H1 (cell line): ENCODE measurements around the gene UVRAG. TPM values are rescaled to one million over a fixed set of nuclear protein-coding genes. Genes with fewer than 3 reads are reported as not detected.

Source experiments
- CTCF ChIA-PET: fragments of 300-600 bp; sonication (Branson Sonifier 250); formaldehyde crosslinking; loops from one replicate; lab custom pipeline; 2021; ENCODE audit not compliant: partially characterized antibody; lab: Charles Lee
- POLR2A ChIA-PET: fragments of 300-600 bp; sonication (Branson Sonifier 250); formaldehyde crosslinking; loops from one replicate; lab custom pipeline; 2021; ENCODE audit warnings: inconsistent platforms; ENCODE audit not compliant: partially characterized antibody; lab: Charles Lee
- DNase-seq, 2 experiments: peaks; one replicate each; pipeline versions ENCODE4 v3.0.0 to v3.0.0-alpha.2; 2010 to 2022; ENCODE audit warnings: low spot score in 2 of 2, low read depth in 1 of 2, mixed read lengths in 1 of 2
- FAIRE-seq: peaks from 2 replicates; lab custom pipeline; 2011; peaks lifted over from hg19 to GRCh38; lab: Jason Lieb, UNC
- H2AFZ ChIP-seq: 2 replicates; pipeline ENCODE4 v1.8.1; 2012; ENCODE audit warnings: low read length, inconsistent platforms
- H2AK5ac ChIP-seq: 2 replicates; pipeline ENCODE4 v1.6.1; 2013; ENCODE audit warnings: low read depth, low read length
- H2BK120ac ChIP-seq: replicated peaks from 2 replicates; pipeline ENCODE3; 2013; ENCODE audit warnings: low read depth, low read length, inconsistent platforms
- H2BK12ac ChIP-seq: 2 replicates; pipeline ENCODE4 v1.6.1; 2013; ENCODE audit warnings: low read depth, low read length
- H2BK15ac ChIP-seq: 2 replicates; pipeline ENCODE4 v1.6.1; 2013; ENCODE audit warnings: low read length
- H2BK20ac ChIP-seq: 2 replicates; pipeline ENCODE4 v1.6.1; 2013; ENCODE audit warnings: low read length
- H2BK5ac ChIP-seq: 2 replicates; pipeline ENCODE4 v1.6.1; 2013; ENCODE audit warnings: low read depth, low read length
- H3K14ac ChIP-seq: 2 replicates; pipeline ENCODE4 v1.6.1; 2013; ENCODE audit warnings: inconsistent platforms; ENCODE audit not compliant: insufficient read length
- H3K18ac ChIP-seq: 2 replicates; pipeline ENCODE4 v1.6.1; 2013; ENCODE audit warnings: low read length; ENCODE audit errors: extremely low read depth
- H3K23ac ChIP-seq: 2 replicates; pipeline ENCODE4 v1.6.1; 2013; ENCODE audit warnings: inconsistent platforms; ENCODE audit not compliant: insufficient read length
- H3K23me2 ChIP-seq: 2 replicates; pipeline ENCODE4 v1.6.1; 2013; ENCODE audit warnings: low read depth, low read length
- H3K27ac ChIP-seq: 2 replicates; pipeline ENCODE4 v1.6.1; 2011; ENCODE audit warnings: low read depth, low read length, inconsistent platforms
- H3K27me3 ChIP-seq, 4 experiments: replicated peaks in 1 of 4; 1 replicate in 1 of 4; 2 replicates in 3 of 4; pipeline versions ENCODE4 v1.6.1 to v1.8.1; 2011 to 2013; ENCODE audit warnings: low read length in 3 of 4, mild to moderate bottlenecking in 3 of 4, inconsistent platforms in 2 of 4, mixed read lengths in 2 of 4, moderate library complexity in 1 of 4; ENCODE audit not compliant: control insufficient read depth in 3 of 4, insufficient read depth in 3 of 4; ENCODE audit errors: extremely low read depth in 1 of 4
- H3K36me3 ChIP-seq, 4 experiments: 2 replicates each; pipeline versions ENCODE4 v1.6.1 to v1.8.1; 2011 to 2013; ENCODE audit warnings: mild to moderate bottlenecking in 4 of 4, low read length in 3 of 4, moderate library complexity in 2 of 4, control low read depth in 1 of 4, inconsistent platforms in 1 of 4; ENCODE audit not compliant: insufficient read depth in 4 of 4, control insufficient read depth in 2 of 4
- H3K4ac ChIP-seq: replicated peaks from 2 replicates; pipeline ENCODE3; 2013; ENCODE audit warnings: low read length, low read depth, mixed read lengths, inconsistent platforms; ENCODE audit not compliant: insufficient read length
- H3K4me1 ChIP-seq, 4 experiments: replicated peaks in 1 of 4; 1 replicate in 1 of 4; 2 replicates in 3 of 4; pipeline versions ENCODE4 v1.6.1 to v1.8.1; 2011 to 2013; ENCODE audit warnings: low read length in 3 of 4, inconsistent platforms in 2 of 4, mixed read lengths in 1 of 4; ENCODE audit not compliant: insufficient read depth in 4 of 4, control insufficient read depth in 3 of 4
- H3K4me2 ChIP-seq, 2 experiments: 2 replicates each; pipeline versions ENCODE4 v1.6.1 to v1.8.1; 2011 to 2013; ENCODE audit warnings: low read depth in 2 of 2, low read length in 2 of 2, control low read depth in 1 of 2, inconsistent platforms in 1 of 2, mild to moderate bottlenecking in 1 of 2; ENCODE audit not compliant: insufficient read depth in 1 of 2
- H3K4me3 ChIP-seq, 4 experiments: fragments of 200-600, 300-600 bp in 1 of 4; sonication (generic), shearing (Covaris generic), sonication (Bioruptor Twin) in 1 of 4; 2 replicates each; pipeline versions ENCODE4 v1.5.1 to v1.8.1; 2011 to 2016; ENCODE audit warnings: low read length in 4 of 4, low read depth in 3 of 4, control low read depth in 2 of 4, inconsistent platforms in 2 of 4, mild to moderate bottlenecking in 2 of 4, mixed read lengths in 1 of 4, moderate library complexity in 1 of 4; ENCODE audit not compliant: insufficient read depth in 2 of 4; ENCODE audit errors: extremely low read depth in 1 of 4
- H3K56ac ChIP-seq: replicated peaks from 2 replicates; pipeline ENCODE3; 2013; ENCODE audit warnings: low read depth, mild to moderate bottlenecking, mixed read lengths, low read length, inconsistent platforms; ENCODE audit not compliant: insufficient read length
- H3K79me1 ChIP-seq: 2 replicates; pipeline ENCODE4 v1.6.1; 2013; ENCODE audit warnings: low read depth, low read length, control low read depth
- H3K79me2 ChIP-seq, 2 experiments: 2 replicates each; pipeline versions ENCODE4 v1.6.1 to v1.8.1; 2012 to 2013; ENCODE audit warnings: low read length in 2 of 2, mild to moderate bottlenecking in 2 of 2, inconsistent platforms in 1 of 2; ENCODE audit not compliant: insufficient read depth in 2 of 2, control insufficient read depth in 1 of 2
- H3K9ac ChIP-seq, 4 experiments: replicated peaks in 1 of 4; 1 replicate in 1 of 4; 2 replicates in 3 of 4; pipeline versions ENCODE4 v1.6.1 to v1.8.1; 2011 to 2013; ENCODE audit warnings: low read depth in 3 of 4, low read length in 3 of 4, control low read depth in 2 of 4, mild to moderate bottlenecking in 2 of 4, moderate library complexity in 2 of 4, inconsistent platforms in 1 of 4; ENCODE audit errors: extremely low read depth in 1 of 4
- H3K9me3 ChIP-seq, 2 experiments: 2 replicates each; pipeline versions ENCODE4 v1.6.1 to v1.8.1; 2012 to 2013; ENCODE audit warnings: mild to moderate bottlenecking in 2 of 2, moderate library complexity in 2 of 2, control low read depth in 1 of 2, inconsistent platforms in 1 of 2, low read depth in 1 of 2, low read length in 1 of 2, mixed read lengths in 1 of 2; ENCODE audit not compliant: insufficient read depth in 2 of 2
- H4K20me1 ChIP-seq, 2 experiments: replicated peaks in 1 of 2; 2 replicates each; pipeline versions ENCODE3 to v1.8.1; 2011 to 2013; ENCODE audit warnings: inconsistent platforms in 2 of 2, low read length in 2 of 2, mild to moderate bottlenecking in 1 of 2; ENCODE audit not compliant: insufficient read depth in 2 of 2, control insufficient read depth in 1 of 2
- H4K5ac ChIP-seq: 2 replicates; pipeline ENCODE4 v1.6.1; 2013; ENCODE audit warnings: low read length, low read depth, mixed read lengths, inconsistent platforms; ENCODE audit not compliant: insufficient read length
- H4K8ac ChIP-seq: 2 replicates; pipeline ENCODE4 v1.8.0; 2013; ENCODE audit warnings: mild to moderate bottlenecking, moderate library complexity, low read length, inconsistent platforms; ENCODE audit not compliant: insufficient read depth; ENCODE audit errors: extremely low read depth
- H4K91ac ChIP-seq: replicated peaks from 2 replicates; pipeline ENCODE3; 2013; ENCODE audit warnings: low read length, mixed read lengths, inconsistent platforms; ENCODE audit not compliant: insufficient read length
- CBX5 ChIP-seq: fragments of 300-800, 300-1000 bp; sonication (generic); IDR thresholded peaks from 2 replicates; pipeline ENCODE4 v1.7.1; 2016; ENCODE audit warnings: antibody characterized with exemption, low read length, low read depth
- CBX8 ChIP-seq: fragments of 300-800, 300-1000 bp; sonication (generic); IDR thresholded peaks from 2 replicates; pipeline ENCODE4 v1.7.1; 2016; ENCODE audit warnings: low read depth, low read length, borderline replicate concordance
- CTBP2 ChIP-seq: IDR thresholded peaks from 2 replicates; pipeline ENCODE4 v1.7.0; 2011; ENCODE audit warnings: borderline replicate concordance, mild to moderate bottlenecking, moderate library complexity, mixed read lengths, low read length; ENCODE audit not compliant: insufficient read depth, insufficient read length
- GABPA ChIP-seq: IDR thresholded peaks from 2 replicates; pipeline ENCODE4 v1.6.1; 2011; ENCODE audit warnings: mild to moderate bottlenecking, low read length, moderate library complexity, borderline replicate concordance; ENCODE audit not compliant: insufficient read depth
- GTF2F1 ChIP-seq: IDR thresholded peaks from 2 replicates; pipeline ENCODE4 v1.6.1; 2012; ENCODE audit warnings: low read depth, low read length, improper control_type of control experiment, borderline replicate concordance
- SAP30 ChIP-seq: fragments of 300-600 bp; sonication (generic); IDR thresholded peaks from 2 replicates; pipeline ENCODE4 v1.7.1; 2012; ENCODE audit warnings: low read length, moderate library complexity, mild to moderate bottlenecking, inconsistent platforms; ENCODE audit not compliant: insufficient read depth, insufficient replicate concordance
- WGBS, 2 experiments: shearing (Covaris generic) in 1 of 2; methylation state at CpG; one replicate each; pipeline versions ENCODE4 v1.1.6 to v1.1.7; 2013 to 2015; ENCODE audit warnings: low lambda C conversion rate in 2 of 2, mixed read lengths in 2 of 2, inconsistent platforms in 1 of 2, low coverage in 1 of 2, missing lambda C conversion rate in 1 of 2; ENCODE audit not compliant: insufficient replicate concordance in 2 of 2, insufficient coverage in 1 of 2, insufficient read length in 1 of 2; ENCODE audit errors: extremely low coverage in 1 of 2, missing lambda C conversion rate in 1 of 2; 5-methylcytosine and 5-hydroxymethylcytosine counted together
- polyA plus RNA-seq, 7 experiments: library from polyadenylated mRNA; depleted of rRNA in 3 of 7; stranded (reverse) in 5 of 7; unstranded in 2 of 7; fragments of >200 nt in 5 of 7; fragments of 200-250 nt in 2 of 7; gene quantifications; 1 replicate in 5 of 7; 2 replicates in 1 of 7; 4 replicates in 1 of 7; pipeline versions ENCODE4 v1.2.1 to v1.2.3, GENCODE V29; 2011 to 2013; ENCODE audit warnings: missing spikeins in 2 of 7, mixed read lengths in 2 of 7
- total RNA-seq: library from RNA; stranded (reverse); fragmentation: NEBNext Ultra II Directional; extraction: Animal tissue kit (Norgen Biotek cat#: 25700); gene quantifications from 2 replicates; pipeline ENCODE4 v1.2.1, GENCODE V29; 2021

The UVRAG gene
- total and polyA plus RNA-seq, 2 of the 8 experiments (the other 6 are each of a cell fraction or from before 2014, with no cell fraction given) = 5.5 to 14.7 TPM

DNA sequence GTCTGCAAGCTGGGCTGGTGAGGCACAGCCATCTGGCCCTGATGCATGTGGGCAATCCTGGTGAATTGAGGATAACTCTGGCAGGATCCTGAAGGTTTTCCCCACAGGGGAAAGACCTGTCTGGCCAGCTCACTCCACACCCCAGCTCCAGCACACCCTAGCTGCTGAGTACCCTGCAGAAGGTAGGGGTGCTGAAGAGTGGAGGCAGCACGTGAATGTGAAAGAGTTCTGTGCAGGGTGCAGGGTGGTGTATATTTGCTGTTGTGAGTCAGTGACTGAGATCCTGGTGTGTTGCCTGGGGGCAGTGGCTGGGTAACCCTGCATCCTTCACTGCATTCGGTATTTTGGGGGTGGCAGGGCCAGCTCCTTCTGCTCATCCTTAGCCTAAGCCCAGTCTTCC, 24.0 kb upstream of the UVRAG start:
- Histone ChIP-seq H2AFZ (no peak overlapping the region), H3K23me2 (0 out of 2 replicates have a peak, but pooled peaks cover 1% of the 10 kb centered on the region), H4K20me1 (no peaks in the 10 kb centered on the region), H3K18ac (no peak overlapping the region), H3K4me2 (no peak overlapping the region), H2BK12ac (no peak overlapping the region), H3K79me2 (no peaks in the 10 kb centered on the region), H3K4me3 (no peak overlapping the region), H3K23ac (no peak overlapping the region), H3K9me3 (no peaks in the 10 kb centered on the region), H3K56ac (no peak overlapping the region), H2BK20ac (no peak overlapping the region), H2BK5ac (no peak overlapping the region), H2BK120ac (no peak overlapping the region), H4K5ac (no peak overlapping the region), H3K27me3 (no peaks in the 10 kb centered on the region), H2BK15ac (no peak overlapping the region), H4K8ac (no peak overlapping the region), H2AK5ac (no peak overlapping the region), H3K36me3 (no peaks in the 10 kb centered on the region), H3K4ac (no peak overlapping the region), H4K91ac (no peak overlapping the region), H3K14ac (no peak overlapping the region), H3K9ac (no peak overlapping the region), H3K79me1 (no peaks in the 10 kb centered on the region), H3K4me1 (0 out of 7 replicates have a peak, but pooled peaks cover 0 to 4% (median 0%) of the 10 kb centered on the region in 4 experiments), H3K27ac (no peak overlapping the region)
- no peak for TF ChIP-seq GTF2F1
- no peak for TF ChIP-seq GABPA
- no peak for TF ChIP-seq CBX8
- TF ChIP-seq CBX5 = no peak
- TF ChIP-seq CTBP2 = no peak
- no peak for TF ChIP-seq SAP30
- CTCF ChIA-PET = interaction anchor here (0.7 to 6.2 kb wide), 4 partner anchors 11 to 868 kb away, joined by 3 to 39 read pairs (median 5); no protein-coding TSS in a partner anchor
- no peak for DNase-seq
- POLR2A ChIA-PET = interaction anchor here (0.8 kb wide), 1 partner anchor 30 kb away, joined by 3 read pairs; no protein-coding TSS in a partner anchor
- 79% methylated on average over 2 of the region's 2 CpGs; no CpG with 5 or more reads in 1 of the 2 experiments for WGBS, 2 experiments
- no peak for FAIRE-seq
